Cerebellar nuclear complex (tissue), 1 donor: ENCODE measurements around the gene CARM1.

ENCODE experiments used
- DNase-seq, 2 experiments: peaks; one replicate each; lab custom pipeline; 2025; lab: John Stamatoyannopoulos, UW

Gene CARM1

DNA sequence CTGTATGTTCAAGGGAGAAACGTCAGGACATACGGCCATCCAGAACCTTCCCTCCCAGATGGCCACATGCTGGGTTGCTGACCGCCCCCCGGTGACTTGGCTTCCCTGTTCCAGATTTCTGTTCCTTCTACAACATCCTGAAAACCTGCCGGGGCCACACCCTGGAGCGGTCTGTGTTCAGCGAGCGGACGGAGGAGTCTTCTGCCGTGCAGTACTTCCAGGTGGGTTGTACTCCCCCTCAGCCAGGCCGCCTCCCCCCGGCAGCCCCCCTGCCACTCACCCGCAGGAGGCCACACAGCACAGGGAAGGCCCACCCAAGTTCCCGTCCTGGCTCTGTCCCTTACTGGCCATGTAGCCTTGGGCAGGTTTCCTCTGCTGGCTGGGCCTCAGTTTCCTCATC lies 36.6 kb downstream of the CARM1 start:
- no peak for DNase-seq

GRCh38 chr19:10908380-10908960 lies 37.1 kb downstream of the CARM1 start:
- DNase-seq, result no peak

DNA sequence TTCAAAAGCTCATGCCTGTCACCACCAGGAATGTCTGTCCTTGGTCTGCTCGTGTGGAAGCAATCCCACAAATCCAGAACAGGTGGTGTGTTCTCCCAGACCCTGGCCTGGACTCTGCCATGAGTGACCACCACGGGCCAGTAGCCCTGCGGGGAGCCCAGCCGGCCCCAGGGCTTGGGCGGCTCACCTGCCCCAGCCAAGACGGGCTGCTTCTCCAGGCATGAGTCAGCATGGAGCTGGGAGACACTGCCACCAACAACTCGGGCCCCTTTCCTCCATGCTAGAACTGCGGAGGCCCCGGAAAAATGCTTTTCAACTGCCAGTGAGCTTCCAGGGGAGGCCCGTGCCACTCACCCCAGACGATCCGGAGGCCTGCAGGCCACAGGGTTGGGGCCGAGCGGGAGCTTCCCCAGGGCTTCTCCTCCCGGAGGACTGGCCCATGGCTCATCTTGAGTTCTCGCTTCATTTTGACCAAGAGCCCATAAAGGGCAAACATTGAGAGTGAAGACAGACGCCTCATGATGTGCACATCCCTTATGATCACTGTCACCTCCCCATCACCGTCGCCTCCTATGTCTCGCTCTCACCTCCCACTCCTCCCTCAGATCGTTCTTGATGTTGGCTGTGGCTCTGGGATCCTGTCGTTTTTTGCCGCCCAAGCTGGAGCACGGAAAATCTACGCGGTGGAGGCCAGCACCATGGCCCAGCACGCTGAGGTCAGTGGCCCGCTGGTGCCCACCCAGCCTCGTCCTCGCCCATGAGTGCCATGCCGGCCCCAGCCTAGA lies 40.4 kb downstream of the CARM1 start:
- DNase-seq, result no peak

- DNase-seq, result no peak
Measured at GRCh38 chr19:10912619-10913018, 41.3 kb downstream of the CARM1 start.

DNA sequence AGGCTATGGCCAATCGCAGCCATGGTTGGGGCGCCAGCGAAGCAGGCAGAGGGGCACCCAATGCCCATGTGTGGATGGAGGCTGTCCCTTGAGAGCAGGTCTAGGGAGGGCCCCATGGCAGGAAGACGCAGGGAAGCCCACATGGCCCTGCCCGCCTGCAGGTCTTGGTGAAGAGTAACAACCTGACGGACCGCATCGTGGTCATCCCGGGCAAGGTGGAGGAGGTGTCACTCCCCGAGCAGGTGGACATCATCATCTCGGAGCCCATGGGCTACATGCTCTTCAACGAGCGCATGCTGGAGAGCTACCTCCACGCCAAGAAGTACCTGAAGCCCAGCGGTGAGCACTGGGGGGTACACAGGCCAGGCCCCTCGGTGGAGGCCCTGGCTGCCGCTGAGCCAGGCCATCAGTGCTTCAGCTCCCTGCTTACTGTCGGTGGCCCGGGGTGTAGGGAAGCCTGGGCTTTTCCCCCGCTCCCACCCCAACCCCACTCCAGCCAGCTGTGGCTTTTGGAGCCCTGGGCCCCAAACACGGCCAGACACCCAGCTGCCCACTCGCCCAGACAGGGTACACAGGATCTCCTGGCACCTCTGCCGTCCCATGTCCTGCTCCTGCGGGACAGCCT lies 42.5 kb downstream of the CARM1 start:
- no peak for DNase-seq

- DNase-seq, result no peak
Measured at GRCh38 chr19:10915130-10916091, 44.1 kb downstream of the CARM1 start.

GRCh38 chr19:10916602-10917001 lies 45.2 kb downstream of the CARM1 start:
- no peak for DNase-seq

- DNase-seq, result no peak
Measured at GRCh38 chr19:10918359-10918758, 47.0 kb downstream of the CARM1 start.

DNA sequence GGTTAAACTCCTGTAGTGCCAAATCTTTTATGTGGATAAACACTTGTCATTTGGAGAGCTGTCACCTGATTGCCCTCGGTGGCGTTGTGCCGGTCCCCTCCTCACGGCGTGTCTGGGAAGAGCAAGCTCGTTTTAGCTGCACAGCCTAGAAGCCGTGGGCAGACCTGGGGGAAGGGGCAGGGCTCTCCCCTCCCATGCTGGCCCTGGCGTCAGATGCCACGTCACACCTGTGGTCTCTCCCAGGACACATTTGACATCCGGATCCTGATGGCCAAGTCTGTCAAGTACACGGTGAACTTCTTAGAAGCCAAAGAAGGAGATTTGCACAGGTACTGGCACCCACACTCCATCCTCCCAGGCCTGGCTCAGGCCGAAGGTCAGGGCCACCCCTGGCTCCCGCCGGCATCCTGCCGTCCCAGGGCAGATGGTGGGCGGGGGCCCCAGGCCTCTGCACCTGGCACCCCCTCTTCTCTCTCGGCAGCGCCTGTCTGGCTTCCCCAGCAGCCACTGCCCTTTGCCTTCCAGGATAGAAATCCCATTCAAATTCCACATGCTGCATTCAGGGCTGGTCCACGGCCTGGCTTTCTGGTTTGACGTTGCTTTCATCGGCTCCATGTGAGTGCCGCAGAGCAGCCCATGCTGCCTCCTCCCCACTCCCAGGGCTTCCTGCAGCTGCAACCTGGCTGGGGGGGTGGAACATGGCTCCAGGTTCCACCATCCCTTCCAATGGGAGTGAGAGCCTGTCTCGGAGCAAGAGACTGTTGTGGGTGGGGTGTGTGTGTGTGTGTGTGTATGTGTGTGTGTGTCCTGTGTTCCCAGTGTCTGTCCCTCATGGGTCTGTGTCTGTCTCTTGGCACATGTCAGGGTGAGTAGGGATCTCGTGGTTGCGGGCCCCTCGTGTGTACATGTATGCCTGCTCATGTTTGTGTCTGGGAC lies 48.3 kb downstream of the CARM1 start:
- DNase-seq, result no peak

GRCh38 chr19:10920288-10920655 lies 48.9 kb downstream of the CARM1 start:
- DNase-seq, result no peak

DNA sequence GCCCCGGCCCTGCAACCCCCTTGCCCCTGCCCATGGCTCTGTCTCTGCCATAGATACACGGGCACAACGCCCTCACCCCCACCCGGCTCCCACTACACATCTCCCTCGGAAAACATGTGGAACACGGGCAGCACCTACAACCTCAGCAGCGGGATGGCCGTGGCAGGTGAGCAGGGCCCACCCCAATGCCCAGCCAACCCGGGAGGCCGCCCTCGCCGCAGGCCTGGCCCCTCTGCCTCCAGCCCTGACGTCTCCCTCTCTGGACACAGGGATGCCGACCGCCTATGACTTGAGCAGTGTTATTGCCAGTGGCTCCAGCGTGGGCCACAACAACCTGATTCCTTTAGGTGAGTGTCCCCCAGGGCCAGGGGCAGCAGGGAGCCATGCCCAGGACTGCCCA lies 49.4 kb downstream of the CARM1 start:
- DNase-seq, result no peak

- no peak for DNase-seq
Measured at GRCh38 chr19:10921199-10921909, 50.0 kb downstream of the CARM1 start.

- no peak for DNase-seq
Measured at GRCh38 chr19:10921910-10922637, 50.7 kb downstream of the CARM1 start.

GRCh38 chr19:10922638-10923014 lies 51.3 kb downstream of the CARM1 start:
- no peak for DNase-seq

GRCh38 chr19:10923260-10924112 lies 52.1 kb downstream of the CARM1 start:
- DNase-seq, result no peak

DNA sequence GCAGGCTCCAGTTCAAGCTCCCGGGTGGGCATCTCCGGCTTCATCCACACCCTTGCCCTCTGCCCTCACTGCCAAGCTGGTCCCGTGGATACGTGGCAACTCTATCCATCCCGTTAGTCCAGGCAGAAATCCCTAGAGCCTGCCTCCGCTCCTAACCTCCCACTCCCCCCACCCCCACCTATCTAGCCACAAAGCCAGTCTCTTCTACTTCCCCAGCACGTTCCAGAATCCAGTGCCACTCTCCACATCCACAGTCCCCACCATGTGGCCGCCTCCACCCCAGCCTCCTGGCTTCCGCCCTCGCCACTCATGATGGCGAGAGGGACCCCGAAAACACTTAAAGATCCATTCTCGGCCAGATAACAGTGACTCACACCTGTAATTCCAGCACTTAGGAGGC lies 53.2 kb downstream of the CARM1 start:
- no peak for DNase-seq

DNA sequence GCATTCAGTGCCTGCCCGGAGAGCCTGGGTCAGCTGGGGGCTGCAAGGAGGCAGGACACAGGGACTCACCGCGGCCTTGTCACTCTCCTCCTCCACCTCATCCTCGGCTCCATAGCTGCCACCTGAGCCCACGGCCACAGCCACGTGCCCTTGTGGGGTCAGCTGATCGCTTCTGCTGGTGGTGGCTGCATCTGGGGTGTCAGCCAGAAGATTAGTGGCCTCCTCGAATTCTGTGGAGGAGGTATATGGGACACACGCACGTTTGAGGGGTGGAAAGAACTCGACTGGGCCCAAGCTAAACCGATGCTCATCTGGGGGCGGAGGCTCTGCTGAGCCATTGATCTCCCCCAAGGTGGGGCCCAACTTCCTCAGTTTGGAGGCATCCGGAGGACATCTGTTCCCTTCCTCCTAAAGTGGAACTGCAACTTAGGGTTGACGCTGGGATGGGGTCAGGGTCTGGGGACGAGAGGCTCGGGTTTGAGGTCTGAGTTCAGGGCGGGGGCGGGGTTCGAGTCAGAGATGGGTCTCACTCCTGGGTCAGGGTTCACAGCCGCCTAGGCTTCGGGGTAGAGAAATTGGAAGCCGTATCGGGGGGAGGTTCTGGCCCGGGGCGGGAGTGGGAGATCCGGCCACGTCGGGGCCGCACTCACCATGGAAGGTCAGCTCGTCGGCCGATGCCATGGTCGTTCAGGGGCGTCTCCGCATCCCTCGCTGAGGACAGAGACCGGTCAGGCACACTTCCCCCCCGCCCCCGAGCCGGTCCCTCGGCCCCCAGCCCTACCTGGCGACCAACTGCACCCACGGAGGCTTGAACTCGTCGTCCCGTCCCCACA lies 56.6 kb downstream of the CARM1 start:
- DNase-seq, result no peak
